HepG2 (cell line): ENCODE measurements around the gene KIF13A. TPM values are rescaled to one million over a fixed set of nuclear protein-coding genes. Genes with fewer than 3 reads are reported as not detected.

Experiments
- FUBP1 ChIP-seq: sonication (generic); formaldehyde crosslinking; IDR thresholded peaks from 2 replicates; pipeline ENCODE4 v1.5.1; 2020; ENCODE audit warnings: missing genetic modification reagents, mild to moderate bottlenecking, borderline replicate concordance
- MTF2 ChIP-seq: sonication (generic); formaldehyde crosslinking; IDR thresholded peaks from 2 replicates; pipeline ENCODE4 v1.5.0; 2020; ENCODE audit warnings: missing genetic modification reagents, borderline replicate concordance
- NFYC ChIP-seq: IDR thresholded peaks from 2 replicates; pipeline ENCODE4 v1.6.1; 2016; ENCODE audit warnings: missing genetic modification reagents, missing compliant biosample characterization
- PPARG ChIP-seq: conservative IDR thresholded peaks from 2 replicates; pipeline ENCODE4 v1.6.1; 2016; ENCODE audit warnings: missing biosample characterization, missing genetic modification reagents
- SCMH1 ChIP-seq: sonication (generic); formaldehyde crosslinking; IDR thresholded peaks from 2 replicates; pipeline ENCODE4 v1.9.0; 2021; ENCODE audit warnings: missing genetic modification reagents, mild to moderate bottlenecking, borderline replicate concordance
- TFAP4 ChIP-seq: sonication (generic); IDR thresholded peaks from 2 replicates; pipeline ENCODE4 v1.6.1; 2016; ENCODE audit warnings: low read depth, borderline replicate concordance
- TOE1 ChIP-seq: sonication (generic); formaldehyde crosslinking; IDR thresholded peaks from 2 replicates; pipeline ENCODE4 v1.4.0; 2020; ENCODE audit warnings: mild to moderate bottlenecking, missing genetic modification reagents
- ZKSCAN8 ChIP-seq: IDR thresholded peaks from 2 replicates; pipeline ENCODE4 v1.6.1; 2016; ENCODE audit warnings: borderline replicate concordance, missing genetic modification reagents, missing compliant biosample characterization
- ZNF260 ChIP-seq: sonication (generic); formaldehyde crosslinking; IDR thresholded peaks from 2 replicates; pipeline ENCODE4 v1.4.0; 2020; ENCODE audit warnings: missing genetic modification reagents, low read depth, mild to moderate bottlenecking, borderline replicate concordance
- ZNF337 ChIP-seq: sonication (generic); formaldehyde crosslinking; IDR thresholded peaks from 2 replicates; pipeline ENCODE4 v1.5.1; 2020; ENCODE audit warnings: missing genetic modification reagents, low read depth, mild to moderate bottlenecking, borderline replicate concordance
- ZNF672 ChIP-seq: sonication (generic); formaldehyde crosslinking; IDR thresholded peaks from 2 replicates; pipeline ENCODE4 v1.8.1; 2022; ENCODE audit warnings: missing genetic modification reagents
- ZNF782 ChIP-seq: sonication (generic); formaldehyde crosslinking; IDR thresholded peaks from 2 replicates; pipeline ENCODE4 v1.4.0; 2020; ENCODE audit warnings: missing genetic modification reagents, mild to moderate bottlenecking, borderline replicate concordance
- polyA plus RNA-seq, 8 experiments: library from polyadenylated mRNA; depleted of rRNA in 3 of 8; stranded (reverse) in 7 of 8; unstranded in 1 of 8; fragments of >200 nt; fragmentation: Illumina TruSeq in 4 of 8; extraction: Trizol in 4 of 8; gene quantifications; 2 replicates each; pipeline versions ENCODE4 v1.2.1 to v1.2.3, GENCODE V29; 2011 to 2016; ENCODE audit warnings: low read depth in 4 of 8, missing spikeins in 1 of 8, mixed read lengths in 1 of 8; ENCODE audit not compliant: insufficient read depth in 1 of 8
- total RNA-seq, 5 experiments: library from RNA; depleted of rRNA; stranded (reverse); fragments of >200 nt; fragmentation: Illumina TruSeq; extraction: Trizol; gene quantifications; 2 replicates each; pipeline ENCODE4 v1.2.3, GENCODE V29; 2016; ENCODE audit warnings: low read depth in 1 of 5
- TF ChIP-seq, protein P1 (sequence below): sonication (generic); formaldehyde crosslinking; IDR thresholded peaks from 2 replicates; pipeline ENCODE4 v1.9.0; 2022; ENCODE audit warnings: low read depth, missing genetic modification reagents
- TF ChIP-seq, protein P2 (sequence below): sonication (generic); formaldehyde crosslinking; IDR thresholded peaks from 2 replicates; pipeline ENCODE4 v1.5.0; 2020; ENCODE audit warnings: missing genetic modification reagents, mild to moderate bottlenecking, borderline replicate concordance
- TF ChIP-seq, protein P3 (sequence below): sonication (generic); formaldehyde crosslinking; IDR thresholded peaks from 2 replicates; pipeline ENCODE4 v1.5.0; 2020; ENCODE audit warnings: mild to moderate bottlenecking, missing genetic modification reagents
- TF ChIP-seq, protein P4 (sequence below): sonication (generic); formaldehyde crosslinking; IDR thresholded peaks from 2 replicates; pipeline ENCODE4 v1.5.0; 2020; ENCODE audit warnings: mild to moderate bottlenecking, missing genetic modification reagents, moderate library complexity
- TF ChIP-seq, protein P5 (sequence below): sonication (generic); formaldehyde crosslinking; IDR thresholded peaks from 2 replicates; pipeline ENCODE4 v1.4.0; 2020; ENCODE audit warnings: missing genetic modification reagents; ENCODE audit errors: not compliant biosample characterization

Gene KIF13A
- total and polyA plus RNA-seq, 2 of the 13 experiments (the other 11 are each of a cell fraction or from before 2014, with no cell fraction given) = 21.1 to 37.2 TPM

- TF ChIP-seq, protein P1, sequence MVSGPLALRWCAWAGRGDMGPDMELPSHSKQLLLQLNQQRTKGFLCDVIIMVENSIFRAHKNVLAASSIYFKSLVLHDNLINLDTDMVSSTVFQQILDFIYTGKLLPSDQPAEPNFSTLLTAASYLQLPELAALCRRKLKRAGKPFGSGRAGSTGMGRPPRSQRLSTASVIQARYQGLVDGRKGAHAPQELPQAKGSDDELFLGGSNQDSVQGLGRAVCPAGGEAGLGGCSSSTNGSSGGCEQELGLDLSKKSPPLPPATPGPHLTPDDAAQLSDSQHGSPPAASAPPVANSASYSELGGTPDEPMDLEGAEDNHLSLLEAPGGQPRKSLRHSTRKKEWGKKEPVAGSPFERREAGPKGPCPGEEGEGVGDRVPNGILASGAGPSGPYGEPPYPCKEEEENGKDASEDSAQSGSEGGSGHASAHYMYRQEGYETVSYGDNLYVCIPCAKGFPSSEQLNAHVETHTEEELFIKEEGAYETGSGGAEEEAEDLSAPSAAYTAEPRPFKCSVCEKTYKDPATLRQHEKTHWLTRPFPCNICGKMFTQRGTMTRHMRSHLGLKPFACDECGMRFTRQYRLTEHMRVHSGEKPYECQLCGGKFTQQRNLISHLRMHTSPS = no peak
- no peak; the same call in 1 of the 2 replicates for TF ChIP-seq PPARG
- no peak for TF ChIP-seq FUBP1
- TF ChIP-seq TOE1 (CRISPR knock-in tag) = no peak
- no peak for TF ChIP-seq ZKSCAN8 (CRISPR knock-in tag)
- no peak for TF ChIP-seq ZNF672 (CRISPR knock-in tag)
- TF ChIP-seq ZNF260 (CRISPR knock-in tag) = no peak
- TF ChIP-seq SCMH1 (CRISPR knock-in tag) = no peak
- TF ChIP-seq TFAP4 = peak; percentile 89; the same call in 1 of the 2 replicates
- no peak for TF ChIP-seq ZNF782
- TF ChIP-seq, protein P2, sequence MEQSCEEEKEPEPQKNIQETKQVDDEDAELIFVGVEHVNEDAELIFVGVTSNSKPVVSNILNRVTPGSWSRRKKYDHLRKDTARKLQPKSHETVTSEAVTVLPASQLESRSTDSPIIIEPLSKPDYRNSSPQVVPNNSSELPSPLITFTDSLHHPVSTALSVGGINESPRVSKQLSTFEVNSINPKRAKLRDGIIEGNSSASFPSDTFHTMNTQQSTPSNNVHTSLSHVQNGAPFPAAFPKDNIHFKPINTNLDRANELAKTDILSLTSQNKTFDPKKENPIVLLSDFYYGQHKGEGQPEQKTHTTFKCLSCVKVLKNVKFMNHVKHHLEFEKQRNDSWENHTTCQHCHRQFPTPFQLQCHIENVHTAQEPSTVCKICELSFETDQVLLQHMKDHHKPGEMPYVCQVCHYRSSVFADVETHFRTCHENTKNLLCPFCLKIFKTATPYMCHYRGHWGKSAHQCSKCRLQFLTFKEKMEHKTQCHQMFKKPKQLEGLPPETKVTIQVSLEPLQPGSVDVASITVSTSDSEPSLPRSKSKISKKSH = no peak
- TF ChIP-seq, protein P3, sequence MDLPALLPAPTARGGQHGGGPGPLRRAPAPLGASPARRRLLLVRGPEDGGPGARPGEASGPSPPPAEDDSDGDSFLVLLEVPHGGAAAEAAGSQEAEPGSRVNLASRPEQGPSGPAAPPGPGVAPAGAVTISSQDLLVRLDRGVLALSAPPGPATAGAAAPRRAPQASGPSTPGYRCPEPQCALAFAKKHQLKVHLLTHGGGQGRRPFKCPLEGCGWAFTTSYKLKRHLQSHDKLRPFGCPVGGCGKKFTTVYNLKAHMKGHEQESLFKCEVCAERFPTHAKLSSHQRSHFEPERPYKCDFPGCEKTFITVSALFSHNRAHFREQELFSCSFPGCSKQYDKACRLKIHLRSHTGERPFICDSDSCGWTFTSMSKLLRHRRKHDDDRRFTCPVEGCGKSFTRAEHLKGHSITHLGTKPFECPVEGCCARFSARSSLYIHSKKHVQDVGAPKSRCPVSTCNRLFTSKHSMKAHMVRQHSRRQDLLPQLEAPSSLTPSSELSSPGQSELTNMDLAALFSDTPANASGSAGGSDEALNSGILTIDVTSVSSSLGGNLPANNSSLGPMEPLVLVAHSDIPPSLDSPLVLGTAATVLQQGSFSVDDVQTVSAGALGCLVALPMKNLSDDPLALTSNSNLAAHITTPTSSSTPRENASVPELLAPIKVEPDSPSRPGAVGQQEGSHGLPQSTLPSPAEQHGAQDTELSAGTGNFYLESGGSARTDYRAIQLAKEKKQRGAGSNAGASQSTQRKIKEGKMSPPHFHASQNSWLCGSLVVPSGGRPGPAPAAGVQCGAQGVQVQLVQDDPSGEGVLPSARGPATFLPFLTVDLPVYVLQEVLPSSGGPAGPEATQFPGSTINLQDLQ (CRISPR knock-in tag) = no peak
- no peak for TF ChIP-seq ZNF337 (CRISPR knock-in tag)
- TF ChIP-seq, protein P4, sequence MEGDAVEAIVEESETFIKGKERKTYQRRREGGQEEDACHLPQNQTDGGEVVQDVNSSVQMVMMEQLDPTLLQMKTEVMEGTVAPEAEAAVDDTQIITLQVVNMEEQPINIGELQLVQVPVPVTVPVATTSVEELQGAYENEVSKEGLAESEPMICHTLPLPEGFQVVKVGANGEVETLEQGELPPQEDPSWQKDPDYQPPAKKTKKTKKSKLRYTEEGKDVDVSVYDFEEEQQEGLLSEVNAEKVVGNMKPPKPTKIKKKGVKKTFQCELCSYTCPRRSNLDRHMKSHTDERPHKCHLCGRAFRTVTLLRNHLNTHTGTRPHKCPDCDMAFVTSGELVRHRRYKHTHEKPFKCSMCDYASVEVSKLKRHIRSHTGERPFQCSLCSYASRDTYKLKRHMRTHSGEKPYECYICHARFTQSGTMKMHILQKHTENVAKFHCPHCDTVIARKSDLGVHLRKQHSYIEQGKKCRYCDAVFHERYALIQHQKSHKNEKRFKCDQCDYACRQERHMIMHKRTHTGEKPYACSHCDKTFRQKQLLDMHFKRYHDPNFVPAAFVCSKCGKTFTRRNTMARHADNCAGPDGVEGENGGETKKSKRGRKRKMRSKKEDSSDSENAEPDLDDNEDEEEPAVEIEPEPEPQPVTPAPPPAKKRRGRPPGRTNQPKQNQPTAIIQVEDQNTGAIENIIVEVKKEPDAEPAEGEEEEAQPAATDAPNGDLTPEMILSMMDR (CRISPR knock-in tag) = peak; percentile 59
- TF ChIP-seq NFYC (CRISPR knock-in tag) = peak; percentile 45; the same call in 1 of the 2 replicates
- no peak for TF ChIP-seq MTF2 (CRISPR knock-in tag)
- TF ChIP-seq, protein P5, sequence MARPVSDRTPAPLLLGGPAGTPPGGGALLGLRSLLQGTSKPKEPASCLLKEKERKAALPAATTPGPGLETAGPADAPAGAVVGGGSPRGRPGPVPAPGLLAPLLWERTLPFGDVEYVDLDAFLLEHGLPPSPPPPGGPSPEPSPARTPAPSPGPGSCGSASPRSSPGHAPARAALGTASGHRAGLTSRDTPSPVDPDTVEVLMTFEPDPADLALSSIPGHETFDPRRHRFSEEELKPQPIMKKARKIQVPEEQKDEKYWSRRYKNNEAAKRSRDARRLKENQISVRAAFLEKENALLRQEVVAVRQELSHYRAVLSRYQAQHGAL (CRISPR knock-in tag) = no peak
These were observed 262.4 kb downstream of the KIF13A start (continued) for GRCh38 chr6:17725083-17725482.
